Measurements from ENCODE around the gene HOXB8.

- TF ChIP-seq POLR2AphosphoS5 (IDR thresholded peaks at IDR 0.05) = no peak
- TF ChIP-seq, protein P1, sequence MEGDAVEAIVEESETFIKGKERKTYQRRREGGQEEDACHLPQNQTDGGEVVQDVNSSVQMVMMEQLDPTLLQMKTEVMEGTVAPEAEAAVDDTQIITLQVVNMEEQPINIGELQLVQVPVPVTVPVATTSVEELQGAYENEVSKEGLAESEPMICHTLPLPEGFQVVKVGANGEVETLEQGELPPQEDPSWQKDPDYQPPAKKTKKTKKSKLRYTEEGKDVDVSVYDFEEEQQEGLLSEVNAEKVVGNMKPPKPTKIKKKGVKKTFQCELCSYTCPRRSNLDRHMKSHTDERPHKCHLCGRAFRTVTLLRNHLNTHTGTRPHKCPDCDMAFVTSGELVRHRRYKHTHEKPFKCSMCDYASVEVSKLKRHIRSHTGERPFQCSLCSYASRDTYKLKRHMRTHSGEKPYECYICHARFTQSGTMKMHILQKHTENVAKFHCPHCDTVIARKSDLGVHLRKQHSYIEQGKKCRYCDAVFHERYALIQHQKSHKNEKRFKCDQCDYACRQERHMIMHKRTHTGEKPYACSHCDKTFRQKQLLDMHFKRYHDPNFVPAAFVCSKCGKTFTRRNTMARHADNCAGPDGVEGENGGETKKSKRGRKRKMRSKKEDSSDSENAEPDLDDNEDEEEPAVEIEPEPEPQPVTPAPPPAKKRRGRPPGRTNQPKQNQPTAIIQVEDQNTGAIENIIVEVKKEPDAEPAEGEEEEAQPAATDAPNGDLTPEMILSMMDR (IDR thresholded peaks at IDR 0.05 in 8 of 11, conservative IDR thresholded peaks at IDR 0.05 in 3 of 11) = no peak
- no peak for TF ChIP-seq POLR2A (IDR thresholded peaks at IDR 0.05)
Observed at GRCh38 chr17:48627623-48628521, 12.8 kb upstream of the HOXB8 start.
